ENCODE results near the gene LPP.

LPP gene

GRCh38 chr3:188905547-188905946 lies 751.6 kb downstream of the LPP start:
- no peak for DNase-seq (ENCODE audit: extremely low read depth, low read depth)
- H3K4me3 ChIP-seq (replicated peaks; ENCODE audit: low read depth, low read length), result no peak overlapping the region
- TF ChIP-seq CTCF (IDR thresholded peaks at IDR 0.05; ENCODE audit: low read depth, low read length, missing control alignments), result no peak

GRCh38 chr3:188906236-188906635 lies 752.3 kb downstream of the LPP start:
- TF ChIP-seq CTCF (IDR thresholded peaks at IDR 0.05; ENCODE audit: low read depth, low read length, missing control alignments), result no peak
- no peak for DNase-seq (ENCODE audit: extremely low read depth, low read depth)

GRCh38 chr3:188908002-188908850 lies 754.3 kb downstream of the LPP start:
- no peak for TF ChIP-seq CTCF (IDR thresholded peaks at IDR 0.05; ENCODE audit: low read depth, low read length, missing control alignments)
- H3K4me3 ChIP-seq (replicated peaks; ENCODE audit: low read depth, low read length), result no peak overlapping the region
- no peak for DNase-seq (ENCODE audit: extremely low read depth, low read depth)

More at GRCh38 chr3:188906236-188906635, 752.3 kb downstream of the LPP start:
- no peak overlapping the region for H3K4me3 ChIP-seq (replicated peaks; ENCODE audit: low read depth, low read length)

GRCh38 chr3:188911026-188911850 lies 757.3 kb downstream of the LPP start:
- DNase-seq (ENCODE audit: extremely low read depth, low read depth), result no peak
- no peak overlapping the region for H3K4me3 ChIP-seq (replicated peaks; ENCODE audit: low read depth, low read length)
- TF ChIP-seq CTCF (IDR thresholded peaks at IDR 0.05; ENCODE audit: low read depth, low read length, missing control alignments), result no peak

GRCh38 chr3:188913084-188913483 lies 759.1 kb downstream of the LPP start:
- no peak for DNase-seq (ENCODE audit: extremely low read depth, low read depth)
- no peak overlapping the region for H3K4me3 ChIP-seq (replicated peaks; ENCODE audit: low read depth, low read length)
- no peak for TF ChIP-seq CTCF (IDR thresholded peaks at IDR 0.05; ENCODE audit: low read depth, low read length, missing control alignments)

GRCh38 chr3:188914552-188914951 lies 760.6 kb downstream of the LPP start:
- no peak for DNase-seq (ENCODE audit: extremely low read depth, low read depth)
- H3K4me3 ChIP-seq (replicated peaks; ENCODE audit: low read depth, low read length), result no peak overlapping the region
- TF ChIP-seq CTCF (IDR thresholded peaks at IDR 0.05; ENCODE audit: low read depth, low read length, missing control alignments), result no peak
